Right lobe of liver (tissue), 6 donors: ENCODE results near the gene ZP2. TPM values are rescaled to one million over a fixed set of nuclear protein-coding genes. Genes with fewer than 3 reads are reported as not detected.

Source experiments
- ATAC-seq, 4 donors: fragments of 200-7000 bp; cut with Tn5 transposase; one replicate each; pipeline ENCODE4 v1.9.1; 2020; ENCODE audit warnings: mild to moderate bottlenecking in 4 of 4, moderate library complexity in 4 of 4
- DNase-seq, 3 donors: peaks; one replicate each; pipeline ENCODE4 v3.0.0-alpha.2; 2020
- H3K27ac ChIP-seq, 3 donors: fragments of 200-600 bp; one replicate each; pipeline ENCODE4 v1.8.0; 2022
- H3K27me3 ChIP-seq, 2 donors: fragments of 200-600 bp; one replicate each; pipeline ENCODE4 v1.8.0; 2022
- H3K36me3 ChIP-seq, 4 donors: fragments of 200-600 bp; sonication (generic) in 1 of 4; one replicate each; pipeline versions ENCODE4 v1.5.1 to v1.8.0; 2017 to 2022; ENCODE audit warnings: control low read depth in 1 of 4
- H3K4me1 ChIP-seq, 4 donors: fragments of 200-600 bp; sonication (generic) in 1 of 4; one replicate each; pipeline versions ENCODE4 v1.5.1 to v1.8.0; 2017 to 2022; ENCODE audit warnings: control low read depth in 1 of 4
- H3K4me3 ChIP-seq, 3 donors: fragments of 200-600 bp; one replicate each; pipeline ENCODE4 v1.8.0; 2022
- H3K9me3 ChIP-seq, 4 donors: fragments of 200-600 bp; sonication (generic) in 1 of 4; one replicate each; pipeline versions ENCODE4 v1.5.1 to v1.8.0; 2017 to 2022; ENCODE audit warnings: control low read depth in 1 of 4
- CTCF ChIP-seq, 4 donors: fragments of 200-600 bp in 3 of 4; fragments of 450-650 bp in 1 of 4; IDR thresholded peaks; one replicate each; pipeline versions ENCODE4 v1.5.1 to v1.8.0; 2016 to 2022; ENCODE audit warnings: antibody characterized with exemption in 4 of 4, mild to moderate bottlenecking in 2 of 4
- POLR2A ChIP-seq: fragments of 450-650 bp; IDR thresholded peaks from one replicate; pipeline ENCODE4 v1.6.1; 2017; ENCODE audit warnings: antibody characterized with exemption, mild to moderate bottlenecking
- WGBS: methylation state at CpG from one replicate; pipeline ENCODE4 v1.1.6; 2018; ENCODE audit warnings: low coverage, low lambda C conversion rate; ENCODE audit not compliant: insufficient coverage; ENCODE audit errors: missing lambda C conversion rate; 5-methylcytosine and 5-hydroxymethylcytosine counted together
- intact Hi-C, 2 donors: fragments of 100-400 bp; cut with DNase I; formaldehyde crosslinking; loops; one replicate each; pipeline versions ENCODE4 v1.11.2 to v1.14.1; 2022
- total RNA-seq, 6 experiments: library from RNA; depleted of rRNA in 2 of 6; stranded (reverse); fragments of >200 nt in 2 of 6; fragmentation: NEBNext Ultra II Directional in 3 of 6; extraction: Animal tissue kit (Norgen Biotek cat#: 25700) in 3 of 6; gene quantifications; one replicate each; pipeline versions ENCODE4 v1.1.0 to v1.2.4, GENCODE V29; 2016 to 2023
- donor health status: DM: no; HTN: yes; CAD: no.
- donor health status: DM: no; HTN: no; CAD: no.
- donor health status: DM: no; HTN: no; CAD: no.
- donor health status: DM: no; HTN: yes; CAD: no.
- donor health status: DM: no; HTN: yes; CAD: no.

The ZP2 gene
- total RNA-seq, 6 experiments from 2014 or later: not detected

GRCh38 chr16:21205303-21205702 is 6.1 kb downstream of the ZP2 start:
- H3K27ac ChIP-seq: no peak overlapping the region
- no peak for DNase-seq
- no peaks in the 10 kb centered on the region for H3K27me3 ChIP-seq
- TF ChIP-seq CTCF (IDR thresholded peaks at IDR 0.05) (no peak), POLR2A (no peak)
- H3K36me3 ChIP-seq: no peaks in the 10 kb centered on the region
- H3K4me1 ChIP-seq: peaks cover 0 to 2% (median 0%) of the 10 kb centered on the region in 4 donors
- no peaks in the 10 kb centered on the region for H3K9me3 ChIP-seq
- intact Hi-C loops: no loop called here
- no peak overlapping the region for H3K4me3 ChIP-seq
- peak in 1 of 4 donors; percentile 63 for ATAC-seq

GRCh38 chr16:21203155-21203797 is 8.1 kb downstream of the ZP2 start:
- H3K9me3 ChIP-seq: no peaks in the 10 kb centered on the region
- no peak overlapping the region for H3K4me3 ChIP-seq
- H3K4me1 ChIP-seq: peaks cover 0 to 2% (median 0%) of the 10 kb centered on the region in 4 donors
- no peaks in the 10 kb centered on the region for H3K27me3 ChIP-seq
- H3K27ac ChIP-seq: no peak overlapping the region
- no peaks in the 10 kb centered on the region for H3K36me3 ChIP-seq
- ATAC-seq (peak in 2 of 4 donors; percentile 33 to 83), DNase-seq (no peak)
- WGBS: 56% methylated on average over 6 of the region's 7 CpGs
- intact Hi-C loops: no loop called here
- TF ChIP-seq CTCF (IDR thresholded peaks at IDR 0.05) (no peak), POLR2A (no peak)

- 52% methylated on average over 5 of the region's 5 CpGs for WGBS
- no peaks in the 10 kb centered on the region for H3K9me3 ChIP-seq
- no peak for DNase-seq
- ATAC-seq: no peak
- H3K4me1 ChIP-seq: no peaks in the 10 kb centered on the region
- H3K36me3 ChIP-seq: no peaks in the 10 kb centered on the region
- intact Hi-C loops: no loop called here
- no peaks in the 10 kb centered on the region for H3K27me3 ChIP-seq
- H3K27ac ChIP-seq: no peak overlapping the region
- no peak overlapping the region for H3K4me3 ChIP-seq
- TF ChIP-seq CTCF (IDR thresholded peaks at IDR 0.05) (no peak), POLR2A (no peak)
These were observed 11.7 kb downstream of the ZP2 start for GRCh38 chr16:21199607-21200218.

GRCh38 chr16:21197621-21198020 is 13.8 kb downstream of the ZP2 start:
- H3K4me3 ChIP-seq: no peak overlapping the region
- ATAC-seq (no peak), DNase-seq (no peak)
- TF ChIP-seq CTCF (IDR thresholded peaks at IDR 0.05): no peak
- TF ChIP-seq POLR2A: no peak
- H3K9me3 ChIP-seq: no peaks in the 10 kb centered on the region
- no peaks in the 10 kb centered on the region for H3K27me3 ChIP-seq
- WGBS: 62% methylated on average over 3 of the region's 3 CpGs
- intact Hi-C loops: no loop called here
- H3K4me1 ChIP-seq: no peaks in the 10 kb centered on the region
- H3K36me3 ChIP-seq: no peaks in the 10 kb centered on the region
- no peak overlapping the region for H3K27ac ChIP-seq
